Measurements from ENCODE around the gene TEN1. TPM values are rescaled to one million over a fixed set of nuclear protein-coding genes. Genes with fewer than 3 reads are reported as not detected.

TEN1 gene
- total and polyA plus RNA-seq, 4 donors, result 12.0 to 30.0 (median 16.5) TPM

GRCh38 chr17:75981019-75981615, 2.1 kb downstream of the TEN1 start:
- WGBS, result 93% methylated on average over 7 of the region's 7 CpGs
- Histone ChIP-seq H3K4me1 (ENCODE audit: control insufficient read depth in 4 of 4, insufficient read depth in 4 of 4, low read length in 3 of 4) (peaks cover 5 to 38% (median 21%) of the 10 kb centered on the region in 4 donors), H3K36me3 (ENCODE audit: control insufficient read depth in 4 of 4, insufficient read depth in 3 of 4, low read depth in 1 of 4, low read length in 3 of 4) (no peaks in the 10 kb centered on the region), H3K27ac (ENCODE audit: low read depth in 1 of 2, low read length in 2 of 2) (peak overlapping the region; percentile 97 to 98), H3K9ac (ENCODE audit: low read depth in 1 of 2, low read length in 2 of 2) (no peak overlapping the region), H3K27me3 (ENCODE audit: control insufficient read depth in 4 of 4, insufficient read depth in 4 of 4, low read length in 3 of 4) (no peaks in the 10 kb centered on the region), H3K9me3 (ENCODE audit: control insufficient read depth in 4 of 4, low read length in 3 of 4) (no peaks in the 10 kb centered on the region), H3K4me3 (ENCODE audit: low read depth in 1 of 3, low read length in 3 of 3) (no peak overlapping the region)
- TF ChIP-seq HNF4G (IDR thresholded peaks at IDR 0.05), result no peak
- TF ChIP-seq MAX (IDR thresholded peaks at IDR 0.05), result no peak
- TF ChIP-seq JUND (IDR thresholded peaks at IDR 0.05), result no peak
- no peak for TF ChIP-seq CTCF (IDR thresholded peaks at IDR 0.05; ENCODE audit: low read depth, low read length, missing input control)
- no peak for TF ChIP-seq TAF1 (conservative IDR thresholded peaks at IDR 0.05)
- TF ChIP-seq NR2F2 (IDR thresholded peaks at IDR 0.05), result no peak
- no peak for TF ChIP-seq REST (IDR thresholded peaks at IDR 0.05)
- TF ChIP-seq YY1 (IDR thresholded peaks at IDR 0.05), result no peak
- no peak for TF ChIP-seq GABPA (IDR thresholded peaks at IDR 0.05 in 1 of 2, conservative IDR thresholded peaks at IDR 0.05 in 1 of 2)
- no peak for DNase-seq (ENCODE audit: low spot score)

GRCh38 chr17:75983501-75984181, 4.6 kb downstream of the TEN1 start:
- Histone ChIP-seq H3K36me3 (ENCODE audit: control insufficient read depth in 4 of 4, insufficient read depth in 3 of 4, low read depth in 1 of 4, low read length in 3 of 4) (peaks cover 0 to 4% (median 0%) of the 10 kb centered on the region in 4 donors), H3K4me3 (ENCODE audit: low read depth in 1 of 3, low read length in 3 of 3) (no peak overlapping the region), H3K27me3 (ENCODE audit: control insufficient read depth in 4 of 4, insufficient read depth in 4 of 4, low read length in 3 of 4) (no peaks in the 10 kb centered on the region), H3K9ac (ENCODE audit: low read depth in 1 of 2, low read length in 2 of 2) (no peak overlapping the region), H3K27ac (ENCODE audit: low read depth in 1 of 2, low read length in 2 of 2) (peak overlapping the region; percentile 58 to 70), H3K4me1 (ENCODE audit: control insufficient read depth in 4 of 4, insufficient read depth in 4 of 4, low read length in 3 of 4) (peaks cover 5 to 30% (median 18%) of the 10 kb centered on the region in 4 donors), H3K9me3 (ENCODE audit: control insufficient read depth in 4 of 4, low read length in 3 of 4) (no peaks in the 10 kb centered on the region)
- no peak for DNase-seq (ENCODE audit: low spot score)
- TF ChIP-seq ZBTB33 (IDR thresholded peaks at IDR 0.05), result no peak
- no peak for TF ChIP-seq RAD21 (IDR thresholded peaks at IDR 0.05)
- peak in 1 of 2 donors; percentile 28 for TF ChIP-seq RXRA (IDR thresholded peaks at IDR 0.05)
- no peak for TF ChIP-seq REST (IDR thresholded peaks at IDR 0.05)
- TF ChIP-seq YY1 (IDR thresholded peaks at IDR 0.05), result peak; percentile 16
- no peak for TF ChIP-seq NR2F2 (IDR thresholded peaks at IDR 0.05)
- TF ChIP-seq JUND (IDR thresholded peaks at IDR 0.05), result peak in 1 of 2 donors; percentile 15
- TF ChIP-seq SP1 (IDR thresholded peaks at IDR 0.05), result peak; percentile 43
- TF ChIP-seq HNF4A (conservative IDR thresholded peaks at IDR 0.05), result peak in 1 of 2 donors; percentile 13
- TF ChIP-seq GABPA (IDR thresholded peaks at IDR 0.05 in 1 of 2, conservative IDR thresholded peaks at IDR 0.05 in 1 of 2), result no peak
- TF ChIP-seq FOXA2 (IDR thresholded peaks at IDR 0.05), result no peak
- WGBS, result 58% methylated on average over 6 of the region's 6 CpGs

Measured in liver (tissue), 9 donors.